Astrocyte of the cerebellum (primary cell): ENCODE measurements around the gene REX1BD.
"Not testable (repeated sequence)": the region's sequence is repeated elsewhere in the genome, so short reads cannot be mapped to it uniquely, and the experiment has no call there.

Experiments used
- DNase-seq: peaks from one replicate; pipeline ENCODE4 v3.0.0-alpha.2; 2011; ENCODE audit warnings: low read depth
- H3K4me3 ChIP-seq: 2 replicates; pipeline ENCODE4 v1.5.1; 2011; ENCODE audit warnings: mild to moderate bottlenecking, low read depth, low read length, moderate library complexity
- in situ Hi-C: cut with HindIII; loops from 2 replicates; pipeline ENCODE4 v1.10.0; 2017; ENCODE audit warnings: low sequenced_read_pairs
- TF ChIP-seq, protein P1 (sequence below): IDR thresholded peaks from 2 replicates; pipeline ENCODE4 v1.5.1; 2012; ENCODE audit warnings: low read length, low read depth, moderate library complexity, mild to moderate bottlenecking; ENCODE audit errors: missing control alignments

Gene REX1BD

DNA sequence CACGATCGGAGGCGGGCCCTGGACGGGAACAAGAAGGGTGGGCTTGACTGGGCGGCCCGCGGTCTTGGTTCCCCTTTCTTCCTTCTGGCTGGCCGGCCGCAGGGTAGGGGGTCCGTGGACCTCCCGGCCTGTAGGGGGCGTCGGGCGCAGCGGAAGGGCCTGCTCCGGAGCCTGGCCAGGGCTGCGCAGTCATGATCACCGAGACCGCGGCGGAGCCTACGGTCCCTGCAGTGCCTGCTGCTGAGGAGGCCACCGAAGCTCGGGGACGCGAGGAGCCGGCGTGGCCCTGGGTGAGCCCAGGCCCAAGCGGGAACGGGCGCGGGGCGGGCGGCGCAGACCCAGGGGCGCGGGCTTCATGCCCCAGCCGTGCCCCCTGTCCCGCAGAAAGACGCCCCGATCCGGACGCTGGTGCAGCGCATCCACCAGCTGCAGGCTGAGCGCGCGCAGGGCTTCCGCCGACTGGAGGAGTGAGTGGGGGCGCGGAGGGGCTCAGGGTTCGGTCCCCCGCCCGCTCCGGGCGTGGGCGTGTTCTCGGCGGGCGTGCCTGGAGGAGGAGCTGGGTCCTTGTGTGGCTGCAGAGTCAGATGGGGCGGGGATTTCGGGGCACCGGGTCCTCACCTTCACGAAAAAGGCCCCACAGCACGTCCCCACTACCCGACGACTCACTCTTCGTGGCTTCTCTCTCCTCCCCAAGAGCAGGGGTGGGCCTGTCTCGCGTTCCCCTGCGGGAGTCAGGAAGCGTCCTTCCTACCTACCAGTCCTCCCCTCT lies at the start of gene REX1BD:
Gene REX1BD, plus strand, starts transcription at position 188 of the 769 bp plus-strand sequence. Its CDS starts 4 bp downstream, at position 192.
- no peak for DNase-seq
- in situ Hi-C loops: loop anchor here (25.0 kb wide), 1 partner anchor 249 kb away; the partner anchor contains the start of gene UPF1
- TF ChIP-seq, protein P1, sequence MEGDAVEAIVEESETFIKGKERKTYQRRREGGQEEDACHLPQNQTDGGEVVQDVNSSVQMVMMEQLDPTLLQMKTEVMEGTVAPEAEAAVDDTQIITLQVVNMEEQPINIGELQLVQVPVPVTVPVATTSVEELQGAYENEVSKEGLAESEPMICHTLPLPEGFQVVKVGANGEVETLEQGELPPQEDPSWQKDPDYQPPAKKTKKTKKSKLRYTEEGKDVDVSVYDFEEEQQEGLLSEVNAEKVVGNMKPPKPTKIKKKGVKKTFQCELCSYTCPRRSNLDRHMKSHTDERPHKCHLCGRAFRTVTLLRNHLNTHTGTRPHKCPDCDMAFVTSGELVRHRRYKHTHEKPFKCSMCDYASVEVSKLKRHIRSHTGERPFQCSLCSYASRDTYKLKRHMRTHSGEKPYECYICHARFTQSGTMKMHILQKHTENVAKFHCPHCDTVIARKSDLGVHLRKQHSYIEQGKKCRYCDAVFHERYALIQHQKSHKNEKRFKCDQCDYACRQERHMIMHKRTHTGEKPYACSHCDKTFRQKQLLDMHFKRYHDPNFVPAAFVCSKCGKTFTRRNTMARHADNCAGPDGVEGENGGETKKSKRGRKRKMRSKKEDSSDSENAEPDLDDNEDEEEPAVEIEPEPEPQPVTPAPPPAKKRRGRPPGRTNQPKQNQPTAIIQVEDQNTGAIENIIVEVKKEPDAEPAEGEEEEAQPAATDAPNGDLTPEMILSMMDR: peak; percentile 74
- H3K4me3 ChIP-seq: peak within 1 kb of the TSS; percentile 82

DNA sequence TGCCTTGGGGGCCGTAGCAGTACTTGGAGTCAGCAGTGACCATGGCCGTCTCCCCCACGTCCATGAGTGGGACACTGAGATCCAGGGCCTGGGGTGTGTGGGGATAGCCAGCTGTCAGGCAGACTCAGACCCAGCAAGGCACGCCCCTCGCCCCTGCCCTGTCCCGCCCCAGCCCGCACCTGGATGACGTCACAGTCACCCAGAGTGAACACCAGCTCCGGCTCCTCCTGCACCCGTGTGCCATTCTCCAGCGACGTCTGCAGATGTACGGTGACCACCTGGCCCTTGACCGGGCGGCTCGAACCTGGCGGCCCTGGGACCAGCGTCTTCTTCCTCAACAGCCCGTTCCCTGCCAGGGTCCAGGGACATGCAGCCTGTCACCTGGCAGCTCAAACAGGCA lies 49.2 kb upstream of the REX1BD start:
- DNase-seq: no peak
- TF ChIP-seq, protein P1: no peak
- in situ Hi-C loops: no loop called here
- no peak overlapping the region for H3K4me3 ChIP-seq

DNA sequence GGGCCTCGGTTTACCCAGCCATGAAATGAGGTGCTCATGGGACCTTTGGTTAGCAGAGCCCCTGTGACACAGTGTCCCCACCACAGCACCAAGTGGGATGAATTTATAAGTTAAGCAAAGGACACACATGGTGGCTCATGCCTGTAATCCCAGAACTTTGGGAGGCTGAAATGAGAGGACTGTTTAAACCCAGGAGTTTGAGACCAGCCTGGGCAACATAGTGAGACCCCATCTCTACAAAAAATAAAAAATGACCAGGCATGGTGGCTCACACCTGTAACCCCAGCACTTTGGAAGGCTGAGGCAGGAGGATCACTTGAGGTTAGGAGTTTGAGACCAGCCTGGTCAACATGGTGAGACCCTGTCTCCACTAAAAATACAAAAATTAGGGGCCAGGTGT lies 48.4 kb upstream of the REX1BD start:
- DNase-seq, in situ Hi-C loops, H3K4me3 ChIP-seq: not testable (repeated sequence)

DNA sequence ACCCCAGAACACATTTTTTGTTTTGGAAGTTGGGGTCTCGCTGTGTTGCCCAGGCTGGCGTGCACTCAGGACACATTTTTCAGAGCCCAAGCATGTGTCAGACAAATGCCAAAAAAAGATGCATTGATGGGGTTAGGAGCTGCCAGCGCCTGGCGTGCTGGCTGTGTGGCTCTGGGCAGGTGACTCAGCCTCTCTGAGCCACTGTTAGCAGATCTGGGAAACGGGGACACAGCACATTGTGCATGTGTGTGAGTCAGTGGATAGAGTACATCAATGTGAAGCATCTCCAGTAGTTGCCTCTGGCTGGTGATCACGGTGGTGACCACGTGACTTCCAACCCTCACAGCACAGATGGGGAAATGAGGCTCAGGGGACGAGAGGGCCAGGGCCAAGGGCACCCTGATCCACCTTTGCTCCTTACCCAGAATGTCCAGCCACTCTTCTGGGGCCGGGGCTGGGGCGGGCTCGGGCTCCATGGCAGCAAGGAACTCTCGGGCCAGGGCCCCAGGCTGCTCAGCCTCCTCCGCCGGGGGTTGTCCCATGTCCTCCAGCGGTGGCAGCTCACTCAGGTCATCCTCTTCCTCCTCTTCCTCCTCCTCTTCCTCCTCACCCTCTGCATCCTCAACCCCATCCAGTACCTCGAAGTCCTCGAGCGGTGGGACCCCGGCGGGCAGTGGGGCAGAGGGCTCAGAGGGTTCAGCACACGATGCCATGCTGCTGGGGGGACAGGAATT lies 47.2 kb upstream of the REX1BD start:
- in situ Hi-C loops: no loop called here
- DNase-seq: no peak
- peak overlapping the region; percentile 62 for H3K4me3 ChIP-seq
- TF ChIP-seq, protein P1: no peak

DNA sequence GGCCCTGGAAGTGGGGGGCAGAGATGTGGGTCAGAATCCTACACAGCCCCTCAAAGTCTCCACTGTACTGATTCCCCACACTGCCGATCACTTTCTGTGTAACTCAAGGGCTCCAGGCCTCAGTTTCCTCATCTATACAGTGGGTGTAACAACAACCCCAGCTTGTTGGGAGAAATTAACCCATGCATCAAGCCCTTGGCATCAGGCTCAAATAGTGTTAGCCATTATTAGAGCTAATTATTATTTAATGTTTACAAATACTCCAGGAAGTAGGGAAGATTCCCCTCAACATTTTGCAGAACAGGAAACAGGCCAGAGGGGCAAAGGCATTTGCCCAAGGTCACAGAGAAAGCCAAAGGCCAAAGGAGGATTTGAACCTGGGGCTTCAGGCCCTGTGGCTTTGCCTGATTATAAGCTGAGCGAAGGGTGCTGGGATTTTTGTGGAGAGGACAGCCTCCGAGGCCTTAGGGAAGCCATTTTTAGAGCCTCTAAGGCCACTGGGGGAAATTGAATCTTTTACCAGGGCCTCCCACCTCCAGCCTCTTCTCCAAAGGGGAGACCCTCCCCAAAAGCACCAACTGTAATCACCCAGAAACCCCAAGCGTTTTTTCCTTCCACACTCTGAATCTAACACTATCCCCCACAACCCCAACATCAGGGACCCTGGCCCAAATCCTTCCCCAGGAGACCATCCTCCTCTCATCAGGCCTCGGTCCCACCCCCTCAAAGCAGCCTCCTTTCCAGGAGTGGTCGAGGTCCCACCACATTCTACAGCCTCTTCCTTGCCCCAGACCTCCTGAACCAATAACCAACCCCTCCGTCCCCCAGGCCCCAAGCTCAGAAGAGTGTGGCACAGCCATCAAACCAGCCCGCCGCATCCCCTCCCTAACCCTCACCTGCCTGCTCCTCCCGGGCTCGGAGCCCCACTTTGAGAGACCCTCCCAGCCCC lies 46.3 kb upstream of the REX1BD start:
- TF ChIP-seq, protein P1: no peak
- in situ Hi-C loops: no loop called here
- H3K4me3 ChIP-seq: peak overlapping the region; percentile 62
- no peak for DNase-seq

DNA sequence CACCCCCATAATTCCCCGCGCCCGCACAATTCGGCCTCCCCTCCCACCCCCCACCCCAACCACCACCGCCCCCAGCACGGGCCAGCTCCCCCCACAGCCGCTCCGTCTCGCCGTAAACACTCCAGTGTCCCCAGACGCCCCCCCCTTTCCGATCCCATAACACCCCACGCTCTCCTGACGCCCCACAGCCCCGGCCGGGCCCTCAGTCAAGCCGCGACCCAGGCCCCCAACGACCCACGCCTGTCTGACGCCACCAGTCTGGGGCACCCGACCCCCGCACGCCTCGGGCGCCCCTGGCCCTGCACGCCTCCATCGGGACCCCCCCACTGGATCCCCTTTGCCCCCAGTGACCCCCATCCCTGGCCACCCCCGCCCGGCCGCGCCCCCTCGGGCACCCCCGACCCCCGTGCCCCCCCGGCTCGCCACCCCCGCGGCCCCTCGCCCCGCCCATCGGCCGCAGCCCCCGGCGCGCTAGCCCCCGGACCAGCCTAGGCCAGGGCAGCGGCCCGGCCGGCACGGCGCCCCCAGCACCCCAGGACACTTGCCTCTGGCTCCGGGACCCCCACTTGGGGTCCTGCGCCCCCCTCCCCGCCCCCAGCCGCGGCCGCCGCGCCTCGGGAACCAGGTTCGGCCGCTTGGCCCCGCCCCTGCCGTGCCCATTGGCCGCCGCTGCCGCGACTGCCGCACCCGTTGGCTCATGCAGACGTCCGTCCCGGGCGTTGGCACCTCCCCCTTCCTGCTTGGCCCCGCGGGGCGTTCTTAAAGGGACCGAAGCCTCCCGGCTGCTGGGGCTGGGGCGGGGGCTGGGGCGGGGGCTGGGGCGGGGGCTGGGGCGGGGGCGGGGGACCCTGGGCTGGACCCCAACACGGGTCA lies 45.4 kb upstream of the REX1BD start, which contains the start of gene FKBP8:
Gene FKBP8, minus strand, starts transcription at position 633 of the 873 bp plus-strand sequence. CDS start 1,603 bp downstream, outside the sequence.
- in situ Hi-C loops: no loop called here
- TF ChIP-seq, protein P1: no peak
- peak; percentile 73 for DNase-seq
- H3K4me3 ChIP-seq: peak within 1 kb of the TSS; percentile 62
